Posterior vena cava (tissue), 2 donors: ENCODE data around the gene RUNX1. TPM values are rescaled to one million over a fixed set of nuclear protein-coding genes. Genes with fewer than 3 reads are reported as not detected.
A peak's percentile ranks its signal among the peaks of the same experiment; 100 is the strongest.

Source experiments
- DNase-seq: peaks from one replicate; pipeline ENCODE4 v3.0.0-alpha.2; 2020; ENCODE audit warnings: low spot score
- intact Hi-C, 2 donors: fragments of 100-400 bp; cut with DNase I; formaldehyde crosslinking; loops; one replicate each; pipeline versions ENCODE4 v1.14.1 to v1.14.2; 2022 to 2023
- total RNA-seq, 2 donors: library from RNA; stranded (reverse); fragmentation: NEBNext Ultra II Directional; extraction: Animal tissue kit (Norgen Biotek cat#: 25700); gene quantifications; one replicate each; pipeline ENCODE4 v1.2.1, GENCODE V29; 2021
- donor health status: DM: yes; HTN: yes; CAD: no.
- donor health status: DM: yes; HTN: yes; CAD: no.

RUNX1 gene
- total RNA-seq, 2 donors from 2014 or later = 39.6 to 59.3 TPM

- intact Hi-C loops = no loop called here
- peak; percentile 94 for DNase-seq
Measured at GRCh38 chr21:34836103-34836932, 212.8 kb downstream of the RUNX1 start.

- no peak for DNase-seq
Measured at GRCh38 chr21:34835526-34835925, 213.6 kb downstream of the RUNX1 start.

GRCh38 chr21:34834852-34835501 is 214.1 kb downstream of the RUNX1 start:
- no peak for DNase-seq
- intact Hi-C loops = no loop called here

More at GRCh38 chr21:34835526-34835925, 213.6 kb downstream of the RUNX1 start:
- intact Hi-C loops = no loop called here

GRCh38 chr21:34834290-34834689 is 214.8 kb downstream of the RUNX1 start:
- intact Hi-C loops = no loop called here
- peak; percentile 67 for DNase-seq

- intact Hi-C loops = no loop called here
- DNase-seq = no peak
Measured at GRCh38 chr21:34833465-34833864, 215.6 kb downstream of the RUNX1 start.

- no peak for DNase-seq
- intact Hi-C loops = no loop called here
Measured at GRCh38 chr21:34830386-34831170, 218.5 kb downstream of the RUNX1 start.

GRCh38 chr21:34827445-34828235 is 221.5 kb downstream of the RUNX1 start:
- intact Hi-C loops = no loop called here
- no peak for DNase-seq

GRCh38 chr21:34826836-34827235 is 222.3 kb downstream of the RUNX1 start:
- DNase-seq = no peak
- intact Hi-C loops = no loop called here

GRCh38 chr21:34825948-34826548 is 223.1 kb downstream of the RUNX1 start:
- intact Hi-C loops = no loop called here
- no peak for DNase-seq

- no peak for DNase-seq
- intact Hi-C loops = no loop called here
Measured at GRCh38 chr21:34825101-34825500, 224.0 kb downstream of the RUNX1 start.

GRCh38 chr21:34824314-34824713 is 224.8 kb downstream of the RUNX1 start:
- no peak for DNase-seq
- intact Hi-C loops = no loop called here

GRCh38 chr21:34822942-34823341 is 226.2 kb downstream of the RUNX1 start:
- intact Hi-C loops = no loop called here
- DNase-seq = no peak

GRCh38 chr21:34822168-34822567 is 226.9 kb downstream of the RUNX1 start:
- intact Hi-C loops = no loop called here
- no peak for DNase-seq

GRCh38 chr21:34821717-34822116 is 227.4 kb downstream of the RUNX1 start:
- no peak for DNase-seq
- intact Hi-C loops = no loop called here

- intact Hi-C loops = no loop called here
- DNase-seq = peak; percentile 66
Measured at GRCh38 chr21:34820051-34820450, 229.1 kb downstream of the RUNX1 start.

GRCh38 chr21:34819357-34819999 is 229.6 kb downstream of the RUNX1 start:
- intact Hi-C loops = no loop called here
- DNase-seq = no peak

- intact Hi-C loops = no loop called here
- DNase-seq = no peak
Measured at GRCh38 chr21:34818662-34819158, 230.4 kb downstream of the RUNX1 start.
